HG03521 (cell line): ENCODE data around the gene CBARP.

Experiments
- ATAC-seq: cut with Tn5 transposase; IDR thresholded peaks from one replicate; pipeline ENCODE4 v1.9.1; 2021; ENCODE audit warnings: mild to moderate bottlenecking, moderate library complexity; ENCODE audit not compliant: unreplicated experiment

Gene CBARP

DNA sequence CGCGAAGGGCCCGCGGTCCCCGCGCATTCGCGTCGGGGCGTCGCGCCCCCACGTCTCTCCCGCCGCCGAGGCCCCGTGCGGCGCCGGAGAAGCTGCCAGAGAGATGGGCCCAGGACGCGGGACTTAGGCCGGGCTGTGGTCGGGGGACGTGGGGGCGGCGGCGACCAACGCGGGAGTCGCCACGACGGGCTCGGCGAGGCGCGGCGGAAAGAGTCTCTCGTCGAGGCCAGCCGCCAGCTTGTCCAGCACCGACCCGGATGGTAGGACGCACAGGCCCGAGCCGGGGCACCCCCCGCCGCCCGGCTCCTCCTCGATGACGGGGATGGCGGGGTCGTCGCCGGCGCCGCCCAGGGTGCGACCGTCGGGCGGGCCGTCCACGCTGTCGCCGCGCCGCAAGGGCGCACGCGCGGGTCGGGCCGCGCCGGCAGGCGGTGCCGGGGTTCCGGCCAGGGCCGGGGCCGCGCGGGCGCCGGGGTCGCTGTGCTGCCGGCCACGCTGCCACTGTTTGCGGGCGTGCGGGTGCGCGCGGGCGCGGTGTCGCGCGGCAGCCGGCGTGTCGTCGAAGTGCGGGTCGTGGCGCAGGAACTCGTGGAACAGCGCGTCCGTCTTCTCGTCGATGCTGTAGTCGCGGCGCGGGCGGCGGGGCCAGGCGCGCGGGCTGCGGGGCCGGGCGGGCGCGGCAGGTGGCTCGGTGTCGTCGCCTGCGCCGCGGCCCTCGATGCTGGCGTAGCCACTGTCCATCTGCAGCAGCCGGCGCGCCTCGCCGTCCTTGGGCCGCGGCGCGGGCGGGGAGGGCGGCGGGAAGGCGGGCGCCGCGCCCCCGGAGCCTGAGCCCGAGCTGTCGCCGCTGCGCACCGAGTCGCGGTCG is 8.5 kb downstream of the CBARP start:
- no peak for ATAC-seq

DNA sequence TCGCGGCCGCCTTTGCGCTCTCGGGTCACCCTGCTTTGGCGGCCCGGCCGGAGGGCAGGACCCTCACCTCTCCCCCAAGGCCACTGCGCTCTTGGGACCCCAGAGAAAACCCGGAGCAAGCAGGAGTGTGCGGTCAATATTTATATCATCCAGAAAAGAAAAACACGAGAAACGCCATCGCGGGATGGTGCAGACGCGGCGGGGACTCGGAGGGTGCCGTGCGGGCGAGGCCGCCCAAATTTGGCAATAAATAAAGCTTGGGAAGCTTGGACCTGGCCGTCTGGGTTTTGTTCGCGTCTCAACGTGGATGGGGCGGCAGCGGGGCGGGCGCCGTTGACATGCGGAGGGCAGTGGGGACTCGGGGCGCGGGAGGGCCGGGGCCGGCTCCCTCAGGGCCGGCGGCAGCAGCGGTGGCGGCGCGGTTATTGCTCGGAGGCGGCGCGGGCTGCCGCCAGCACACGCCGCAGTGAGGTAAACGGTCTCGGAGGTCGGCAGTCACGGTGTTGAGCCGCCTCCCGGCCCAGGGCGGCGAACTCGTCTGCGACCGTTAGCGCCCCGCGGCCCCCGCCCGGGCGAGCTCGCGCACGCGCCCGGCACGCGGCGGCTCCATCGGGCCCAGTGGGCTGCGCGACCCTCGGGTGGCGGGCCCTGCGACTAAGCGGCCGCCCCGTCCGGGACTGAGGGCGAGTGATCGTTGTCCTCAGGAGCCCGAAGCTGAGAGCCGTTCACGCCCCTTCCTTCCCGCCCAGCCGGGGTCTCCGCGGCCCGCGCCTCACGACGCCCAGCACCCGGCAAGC is 9.4 kb downstream of the CBARP start:
- no peak for ATAC-seq

DNA sequence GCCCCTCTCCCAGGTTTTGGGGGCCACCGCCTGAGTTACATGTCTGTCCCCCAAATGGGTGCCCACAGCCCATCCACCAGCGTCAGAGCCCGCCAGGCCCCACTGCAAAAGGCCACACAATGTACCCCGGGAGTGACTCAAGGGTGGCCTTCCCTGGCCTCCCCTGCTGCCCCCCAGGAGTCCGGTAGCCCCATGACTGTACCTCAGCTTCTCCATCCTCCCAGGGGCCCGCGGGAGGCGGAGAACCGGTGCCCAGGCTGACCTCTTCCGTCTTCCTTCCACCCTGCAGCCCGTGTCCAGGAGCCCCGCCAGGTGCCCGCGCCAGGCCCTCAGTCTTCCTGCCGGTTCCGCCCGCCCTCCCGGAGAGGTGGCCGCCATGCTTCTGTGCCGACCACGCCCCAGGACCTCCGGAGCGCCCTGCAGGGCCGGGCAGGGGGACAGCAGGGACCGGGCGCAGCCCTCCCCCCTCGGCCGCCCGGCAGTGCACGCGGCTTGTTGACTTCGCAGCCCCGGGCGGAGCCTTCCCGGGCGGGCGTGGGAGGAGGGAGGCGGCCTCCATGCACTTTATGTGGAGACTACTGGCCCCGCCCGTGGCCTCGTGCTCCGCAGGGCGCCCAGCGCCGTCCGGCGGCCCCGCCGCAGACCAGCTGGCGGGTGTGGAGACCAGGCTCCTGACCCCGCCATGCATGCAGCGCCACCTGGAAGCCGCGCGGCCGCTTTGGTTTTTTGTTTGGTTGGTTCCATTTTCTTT is 10.3 kb downstream of the CBARP start:
- ATAC-seq = no peak

DNA sequence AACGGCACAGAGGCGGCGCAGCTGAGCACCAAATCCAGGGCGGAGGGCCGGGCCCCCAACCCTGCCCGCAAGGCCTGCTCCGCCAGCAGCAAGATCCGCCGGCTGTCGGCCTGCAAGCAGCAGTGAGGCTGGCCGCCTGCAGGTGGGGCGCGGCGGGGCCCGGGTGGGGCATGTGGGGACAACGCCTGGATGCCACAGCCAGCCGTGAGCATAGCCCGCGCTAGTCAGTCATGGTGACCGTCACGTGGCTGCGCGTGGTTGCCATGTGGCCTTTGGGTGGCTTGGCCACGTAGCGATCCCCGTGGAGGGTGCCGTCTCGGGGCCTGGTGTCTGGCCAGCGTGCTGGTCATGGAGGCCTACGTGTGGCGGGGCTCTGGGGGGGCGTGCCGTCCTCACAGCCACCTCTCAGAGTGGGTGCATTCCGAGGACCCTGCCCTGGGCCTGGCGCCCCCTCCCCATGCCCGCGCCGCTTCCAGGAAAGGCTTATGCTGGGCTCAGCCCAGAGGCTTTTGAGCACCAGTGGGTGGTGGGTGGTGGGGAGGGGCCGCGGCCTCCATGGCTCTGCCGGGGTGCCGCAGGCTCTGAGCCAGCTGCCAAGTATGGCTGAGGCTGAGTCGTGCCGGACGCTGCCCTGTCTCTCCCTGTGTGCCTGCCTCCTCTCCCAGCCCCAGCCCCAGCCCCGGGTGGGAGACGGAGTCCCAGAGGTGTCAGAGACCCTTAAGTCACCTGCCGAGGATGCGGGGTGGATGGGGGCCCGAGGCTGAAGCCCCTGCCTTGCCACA is 11.1 kb downstream of the CBARP start:
- ATAC-seq = no peak

DNA sequence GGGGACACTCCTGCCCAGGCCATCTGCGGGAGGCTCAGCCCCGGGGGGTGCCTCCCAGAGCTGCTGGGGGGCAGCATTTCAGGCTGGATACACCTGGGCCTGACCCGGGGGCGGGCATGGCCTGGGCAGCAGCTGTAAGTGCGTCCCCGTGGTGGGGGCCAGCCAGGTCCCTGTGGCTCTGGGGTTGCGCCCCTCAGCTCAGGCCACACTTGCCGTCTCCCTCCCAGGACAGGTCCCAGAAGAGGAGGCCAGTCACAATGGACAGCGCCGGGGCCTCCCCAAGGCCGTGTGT is 11.6 kb downstream of the CBARP start:
- no peak for ATAC-seq

DNA sequence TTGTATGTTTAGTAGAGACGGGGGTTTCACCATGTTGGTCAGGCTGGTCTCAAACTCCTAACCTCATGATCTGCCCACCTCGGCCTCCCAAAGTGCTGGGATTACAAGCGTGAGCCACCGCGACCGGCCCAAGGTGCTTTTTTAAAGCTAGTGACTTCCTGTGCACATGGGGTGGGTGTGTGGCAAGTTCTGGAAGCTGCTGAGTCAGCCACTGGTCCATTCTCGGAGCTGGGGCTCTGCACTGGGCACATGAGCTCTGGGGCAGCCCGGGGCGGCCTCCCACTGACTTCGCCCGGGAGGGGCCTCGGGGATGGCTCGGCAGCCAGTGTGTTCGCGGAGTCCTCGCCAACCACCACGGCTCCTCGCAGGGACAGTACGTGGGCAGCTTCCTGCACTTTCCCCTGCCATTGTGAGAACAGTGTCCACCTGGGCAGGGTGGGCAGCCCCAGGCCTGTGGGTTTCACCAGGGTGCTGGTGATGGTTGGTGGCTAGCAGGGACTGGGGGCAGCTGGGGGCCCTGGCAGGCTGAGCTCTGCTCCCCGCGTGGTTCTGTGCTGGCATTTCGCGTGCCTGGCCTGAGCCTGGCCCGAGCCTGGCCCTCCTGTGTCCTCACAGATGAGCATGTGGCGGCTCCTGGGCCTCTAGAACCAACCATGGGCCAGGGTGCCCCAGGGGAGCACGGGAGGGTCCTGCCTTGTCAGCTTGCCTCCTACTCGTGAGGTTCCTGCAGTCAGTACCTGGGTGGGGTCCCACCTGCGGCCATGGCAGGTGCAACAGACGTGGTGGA is 12.2 kb downstream of the CBARP start:
- ATAC-seq = no peak

DNA sequence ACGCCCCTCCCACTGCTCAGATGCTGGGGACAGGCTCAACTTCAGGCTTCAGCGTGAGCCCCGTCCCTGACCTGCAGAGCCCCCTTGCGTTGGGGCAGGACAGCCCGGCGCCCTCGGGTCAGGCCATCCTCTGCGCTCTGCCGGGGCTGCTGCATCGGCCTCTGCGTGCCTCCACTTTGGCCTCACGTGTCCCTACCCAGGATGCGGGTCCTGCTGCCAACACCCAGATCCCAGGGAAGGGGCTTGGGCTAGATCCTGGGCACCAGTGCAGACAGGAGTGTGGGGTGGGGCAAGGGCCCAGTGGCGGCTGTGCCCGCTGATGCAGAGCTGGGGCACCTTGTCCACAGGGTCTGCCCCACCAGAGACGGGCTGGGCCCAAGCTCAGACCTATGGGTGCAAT is 13.0 kb downstream of the CBARP start:
- ATAC-seq = no peak

DNA sequence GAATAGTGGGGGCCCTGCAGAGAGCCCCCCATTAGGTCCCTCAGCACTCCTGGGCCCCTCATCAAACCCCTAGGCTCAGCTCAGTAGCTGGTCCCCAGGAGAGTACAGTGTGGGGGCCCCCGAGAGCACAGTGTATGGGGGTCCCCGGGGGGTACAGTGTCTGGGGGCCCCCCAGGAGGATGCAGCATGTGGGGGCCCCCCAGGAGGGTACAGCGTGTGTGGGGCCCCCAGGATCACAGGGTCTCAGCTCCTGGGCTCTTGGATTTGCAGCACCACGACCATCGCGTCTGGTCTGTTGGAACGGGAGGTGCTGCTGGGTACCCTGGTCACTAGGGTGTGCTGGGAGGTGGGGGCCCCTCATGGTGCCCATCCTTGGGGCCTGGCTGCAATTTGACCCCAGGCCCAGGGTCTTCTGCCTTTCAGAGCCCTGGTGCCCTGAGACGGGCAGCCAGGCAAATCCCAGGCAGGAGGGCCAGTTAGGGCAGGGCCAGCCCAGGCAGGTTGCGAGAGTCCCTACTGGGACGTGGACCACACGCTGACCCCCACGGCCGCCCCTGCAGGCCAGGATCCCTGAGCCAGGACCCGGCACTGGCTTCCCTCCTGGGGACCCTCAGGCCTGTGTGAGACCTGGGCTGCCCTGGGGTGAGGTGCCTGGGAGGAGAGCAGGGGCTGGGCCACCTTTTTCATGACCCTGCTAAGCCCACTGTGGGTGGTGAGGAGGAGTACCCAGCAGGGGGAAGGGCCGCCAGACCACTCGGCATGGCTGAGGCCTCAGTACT is 13.6 kb downstream of the CBARP start:
- ATAC-seq = no peak

DNA sequence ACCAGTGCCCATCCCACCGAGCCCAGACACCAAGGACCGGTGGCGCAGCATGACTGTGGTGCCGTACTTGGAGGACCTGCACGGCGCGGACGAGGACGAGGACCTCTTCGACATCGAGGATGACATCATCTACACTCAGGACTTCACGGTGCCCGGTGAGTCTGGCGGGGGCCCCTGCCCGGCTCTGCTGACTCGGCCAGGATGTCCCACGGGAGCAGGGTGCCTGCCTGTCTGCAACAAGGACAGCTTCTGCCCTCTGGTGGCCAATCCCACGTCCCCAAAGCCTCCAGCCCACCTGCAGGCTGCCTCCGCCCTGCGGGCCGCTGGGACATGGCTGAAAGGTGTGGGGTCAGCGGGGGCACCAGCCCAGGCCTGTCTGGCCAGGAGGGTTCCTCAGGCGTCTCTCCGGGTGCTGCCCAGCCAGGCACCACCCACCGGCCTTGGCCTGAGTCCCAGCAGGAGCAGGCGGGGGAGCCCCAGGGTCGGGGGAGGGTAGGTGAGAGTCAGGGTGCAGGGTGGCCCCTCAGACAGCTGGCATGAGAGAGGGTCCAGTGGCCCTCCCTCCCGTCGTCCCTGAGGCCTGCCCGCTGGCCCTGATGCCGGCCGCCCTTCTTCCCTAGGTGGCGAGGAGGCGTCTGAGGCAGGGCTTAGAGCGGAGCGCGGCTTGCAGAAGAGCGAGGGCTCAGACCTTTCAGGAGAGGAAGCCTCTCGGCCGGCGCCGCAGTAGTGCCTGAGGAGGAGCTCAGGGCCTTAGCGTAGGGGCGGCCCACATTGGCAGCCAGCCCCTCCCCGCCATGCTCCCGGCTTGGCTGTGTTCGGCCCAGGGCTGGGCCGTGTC is 14.6 kb downstream of the CBARP start:
- no peak for ATAC-seq

DNA sequence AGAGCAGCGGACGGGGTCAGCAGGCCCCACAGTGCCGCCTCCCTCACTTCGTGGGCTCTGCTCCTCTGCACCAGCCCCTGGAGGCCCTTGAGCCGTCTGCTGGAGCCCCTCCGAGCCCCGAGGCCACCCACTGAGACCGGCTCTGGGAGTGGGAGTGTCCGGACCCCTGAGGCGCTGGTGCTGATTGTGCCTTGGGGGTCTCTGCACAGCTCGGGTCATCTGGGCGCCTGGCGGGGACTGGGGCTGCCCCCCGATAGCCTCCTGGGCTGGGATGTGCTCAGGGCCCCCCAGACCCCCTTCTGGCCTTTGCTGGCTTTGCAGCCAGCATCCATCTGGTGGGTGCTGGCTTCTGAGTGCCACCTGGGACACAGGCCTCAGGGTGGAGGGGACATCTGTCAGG is 15.4 kb downstream of the CBARP start:
- no peak for ATAC-seq

DNA sequence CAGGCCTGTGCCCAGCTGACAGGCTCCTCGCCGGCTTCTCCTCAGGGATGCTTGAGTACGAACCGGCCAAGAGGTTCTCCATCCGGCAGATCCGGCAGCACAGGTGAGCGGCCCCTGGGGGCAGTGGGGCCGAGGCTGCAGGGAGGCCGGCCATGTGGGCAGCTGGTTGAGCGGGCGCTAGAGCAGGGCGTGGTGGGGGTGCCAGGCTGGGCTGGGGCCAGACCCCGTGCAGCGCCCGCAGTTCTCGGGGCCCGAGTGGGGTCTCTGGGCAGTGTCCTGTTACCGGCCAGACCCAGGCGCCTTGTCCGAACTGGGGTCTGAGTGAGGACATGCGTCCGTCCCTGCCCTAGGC is 15.9 kb downstream of the CBARP start:
- ATAC-seq = no peak

DNA sequence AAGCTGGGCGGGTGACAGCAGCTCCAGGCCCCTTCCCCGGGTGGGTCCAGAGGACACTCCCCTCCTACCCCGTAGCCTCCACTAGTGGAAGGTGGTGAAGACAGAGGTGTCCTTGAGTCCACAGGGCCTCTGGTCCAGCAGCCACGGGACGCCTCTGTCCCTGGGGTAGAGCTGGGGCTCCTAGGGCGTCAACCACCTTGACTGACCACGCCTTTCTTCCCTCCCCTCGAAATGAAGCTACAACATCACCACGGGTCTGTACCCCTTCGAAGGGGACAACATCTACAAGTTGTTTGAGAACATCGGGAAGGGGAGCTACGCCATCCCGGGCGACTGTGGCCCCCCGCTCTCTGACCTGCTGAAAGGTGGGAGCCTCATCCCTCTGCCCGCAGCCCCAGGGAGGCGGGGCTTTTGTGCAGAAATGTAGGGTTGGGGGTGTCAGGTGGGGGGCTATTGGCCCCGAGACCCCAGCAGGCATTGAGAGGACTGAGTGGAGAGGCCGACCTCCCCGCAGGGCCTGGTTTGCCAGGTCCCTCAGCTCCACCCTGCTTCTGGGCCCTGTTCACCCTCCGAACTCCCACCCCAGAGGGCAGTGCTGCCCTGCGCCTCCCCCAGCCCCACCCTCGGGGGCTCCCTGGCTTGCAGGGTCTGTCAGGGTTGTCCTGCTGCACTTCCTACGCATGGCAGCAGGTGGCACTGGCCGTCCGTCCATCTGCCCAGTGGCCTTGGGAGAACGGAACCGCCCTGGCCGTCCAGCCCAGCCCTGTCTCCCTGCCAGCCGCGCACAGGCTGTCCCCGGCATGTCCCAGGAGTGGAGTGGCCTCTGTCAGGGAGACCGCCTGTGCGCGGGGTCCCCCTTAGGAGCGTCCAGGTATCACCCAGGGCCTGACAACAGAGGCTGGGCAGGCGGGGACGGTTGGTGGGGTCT is 16.6 kb downstream of the CBARP start:
- ATAC-seq = no peak

DNA sequence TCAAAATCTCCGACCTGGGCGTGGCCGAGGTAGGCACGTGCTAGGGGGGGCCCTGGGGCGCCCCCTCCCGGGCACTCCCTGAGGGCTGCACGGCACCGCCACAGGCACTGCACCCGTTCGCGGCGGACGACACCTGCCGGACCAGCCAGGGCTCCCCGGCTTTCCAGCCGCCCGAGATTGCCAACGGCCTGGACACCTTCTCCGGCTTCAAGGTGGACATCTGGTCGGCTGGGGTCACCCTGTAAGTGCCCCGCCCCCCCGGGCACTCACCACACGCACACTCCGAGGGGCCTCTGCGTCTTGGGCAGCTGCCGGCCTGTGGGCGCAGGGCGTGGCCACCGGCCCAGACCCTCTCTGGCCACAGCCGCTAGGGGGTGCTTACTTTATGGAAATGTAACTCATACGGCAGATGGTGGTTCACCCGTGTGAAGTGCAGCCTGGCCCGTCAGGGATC is 17.3 kb downstream of the CBARP start:
- no peak for ATAC-seq

DNA sequence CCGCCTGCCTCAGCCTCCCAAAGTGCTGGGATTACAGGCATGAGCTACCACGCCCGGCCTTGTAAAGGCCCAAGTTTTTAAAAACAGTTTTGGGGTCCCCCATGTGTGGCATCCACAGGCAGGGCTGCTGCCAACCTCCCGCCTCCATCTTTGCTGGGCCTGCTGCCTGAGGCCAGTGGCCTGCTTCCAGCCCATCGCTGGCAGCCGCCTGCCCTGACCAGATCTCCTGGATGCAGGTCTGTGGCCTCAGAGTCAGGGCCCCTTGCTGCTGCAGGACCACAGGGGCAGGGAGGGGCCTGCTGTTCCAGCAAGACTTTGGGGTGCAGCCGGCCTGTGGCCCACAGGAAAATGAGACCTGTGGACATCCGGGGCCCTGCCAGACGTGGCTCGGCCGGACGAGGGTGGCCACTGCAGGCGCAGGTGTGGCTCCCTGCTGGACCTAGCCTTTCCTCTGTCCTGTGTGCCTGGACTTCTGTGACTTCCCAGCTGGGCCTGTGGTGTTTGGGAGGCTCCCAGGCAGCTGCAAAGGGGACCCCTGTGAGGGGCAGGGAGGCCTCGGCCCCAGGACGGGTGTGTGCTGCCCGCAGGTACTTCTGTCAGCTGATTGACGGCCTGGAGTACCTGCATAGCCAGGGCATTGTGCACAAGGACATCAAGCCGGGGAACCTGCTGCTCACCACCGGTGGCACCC is 17.9 kb downstream of the CBARP start:
- ATAC-seq = no peak

DNA sequence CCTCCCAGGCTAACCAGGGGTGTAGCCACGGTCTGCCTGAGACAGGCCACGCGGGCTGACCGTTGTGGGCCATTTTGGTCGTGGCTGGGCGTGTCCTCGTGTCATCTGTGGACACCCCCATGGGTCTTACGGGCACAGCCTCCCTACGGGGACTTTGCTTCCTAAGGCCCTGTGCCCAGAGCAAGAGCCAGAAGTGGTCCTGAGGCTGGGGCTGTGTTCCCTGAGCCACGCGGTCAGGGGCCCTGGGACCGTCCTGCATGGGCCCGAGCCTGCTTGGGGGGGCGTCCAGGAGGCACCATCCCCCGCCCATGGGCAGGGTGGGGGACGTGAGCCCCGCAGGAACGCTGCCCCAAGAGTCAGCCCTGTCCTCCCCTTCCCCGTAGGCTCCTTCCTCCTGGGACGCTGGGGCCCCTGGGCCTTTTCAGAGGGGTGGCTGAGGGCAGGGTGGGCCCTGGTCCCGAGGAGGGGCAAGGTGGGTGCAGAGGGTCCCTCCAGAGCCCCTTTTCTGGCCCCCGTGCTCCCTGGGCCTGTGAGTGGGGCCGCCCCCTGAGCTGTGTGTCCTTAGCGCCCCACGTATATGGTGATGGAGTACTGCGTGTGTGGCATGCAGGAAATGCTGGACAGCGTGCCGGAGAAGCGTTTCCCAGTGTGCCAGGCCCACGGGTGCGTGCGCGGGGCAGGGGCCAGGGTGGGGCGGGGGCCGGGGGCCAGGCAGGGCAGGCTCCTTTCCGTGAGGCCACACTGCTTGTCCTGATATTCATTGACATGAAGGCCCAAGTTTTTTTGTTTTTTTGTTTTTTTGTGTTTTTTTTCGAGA is 18.8 kb downstream of the CBARP start:
- no peak for ATAC-seq

DNA sequence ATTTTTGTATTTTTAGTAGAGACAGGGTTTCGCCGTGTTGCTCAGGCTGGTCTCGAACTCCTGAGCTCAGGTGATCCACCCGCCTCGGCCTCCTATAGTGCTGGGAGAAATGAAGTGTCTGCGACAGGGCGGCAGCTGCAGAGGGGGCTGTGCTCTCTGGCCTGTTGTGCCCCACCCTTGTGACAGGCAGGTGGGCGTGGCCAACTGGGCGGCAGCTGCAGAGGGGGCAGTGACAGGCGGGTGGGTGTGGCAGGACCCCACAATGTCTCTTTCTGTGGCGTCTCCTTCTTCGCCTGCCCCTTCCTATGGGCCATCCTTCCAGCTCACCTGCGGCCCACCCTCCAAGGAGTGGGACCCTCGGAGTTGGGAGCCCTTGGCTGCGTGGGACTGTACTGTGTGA is 20.4 kb downstream of the CBARP start:
- no peak for ATAC-seq
